GM23248 (cell line): Measurements from ENCODE around the gene DEGS1.

Experiments used
- EZH2 ChIP-seq: fragments of 200-600 bp; sonication (generic); IDR thresholded peaks from 2 replicates; pipeline ENCODE4 v1.6.1; 2018; ENCODE audit warnings: antibody characterized with exemption, mild to moderate bottlenecking; ENCODE audit not compliant: insufficient read depth, poor library complexity, severe bottlenecking
- EZH2phosphoT487 ChIP-seq: fragments of 200-600 bp; sonication (generic); IDR thresholded peaks from 2 replicates; pipeline ENCODE4 v1.6.1; 2018; ENCODE audit warnings: antibody characterized with exemption, moderate library complexity, mild to moderate bottlenecking, low read depth; ENCODE audit not compliant: insufficient read depth

DNA sequence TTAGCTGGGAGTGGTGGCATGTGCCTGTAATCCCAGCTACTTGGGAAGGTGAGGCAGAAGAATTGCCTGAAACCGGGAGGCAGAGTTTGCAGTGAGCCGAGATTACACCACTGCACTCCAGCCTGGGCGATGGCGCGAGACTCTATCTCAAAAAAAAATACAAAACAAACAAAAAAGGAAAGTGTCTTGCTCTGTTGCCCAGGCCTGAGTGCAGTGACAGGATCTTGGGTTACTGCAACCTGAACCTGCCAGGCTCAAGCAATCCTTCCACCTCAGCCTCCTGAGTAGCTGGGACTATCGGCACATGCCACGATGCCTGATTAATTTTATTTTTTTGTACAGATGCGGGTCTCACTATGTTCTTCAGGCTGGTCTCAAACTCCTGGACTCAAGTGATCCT, 33.3 kb downstream of the DEGS1 start:
- TF ChIP-seq EZH2phosphoT487, result no peak
- no peak for TF ChIP-seq EZH2
